OCI-LY7 (cell line): Measurements from ENCODE around the gene RPAIN.
"Not testable (repeated sequence)": the region's sequence is repeated elsewhere in the genome, so short reads cannot be mapped to it uniquely, and the experiment has no call there.

ENCODE experiments used
- CTCF ChIP-seq: fragments of 200-600 bp; sonication (generic); conservative IDR thresholded peaks from 2 replicates; pipeline ENCODE4 v1.5.1; 2014; ENCODE audit warnings: mild to moderate bottlenecking, antibody characterized with exemption, low read length, moderate library complexity, mixed read lengths
- EZH2phosphoT487 ChIP-seq: fragments of 200-600 bp; sonication (generic); IDR thresholded peaks from 2 replicates; pipeline ENCODE4 v1.6.1; 2018; ENCODE audit warnings: low read depth, borderline replicate concordance, mild to moderate bottlenecking, mixed run types, antibody characterized with exemption, low read length, moderate library complexity, mixed read lengths

DNA sequence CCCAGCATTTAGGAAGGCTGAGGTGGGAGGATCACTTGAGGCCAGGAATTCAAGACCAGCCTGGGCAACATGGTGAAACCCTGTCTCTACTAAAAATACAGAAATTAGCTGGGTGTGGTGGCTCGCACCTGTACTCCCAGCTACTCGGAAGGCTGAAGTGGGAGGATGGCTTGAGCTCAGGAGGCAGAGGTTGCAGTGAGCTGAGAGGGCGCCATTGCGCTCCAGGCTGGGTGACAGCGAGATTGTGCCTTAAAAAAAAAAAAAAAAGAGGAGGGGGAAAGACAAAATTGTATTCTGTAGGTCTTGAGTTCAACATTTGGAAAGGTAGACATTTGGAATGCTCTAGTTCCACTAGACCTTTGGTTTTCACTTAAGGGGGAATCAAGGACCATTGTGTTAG, 11.3 kb downstream of the RPAIN start:
- TF ChIP-seq CTCF = peak; percentile 67
- TF ChIP-seq EZH2phosphoT487 = not testable (repeated sequence)
